ENCODE measurements around the gene HERC3. TPM values are rescaled to one million over a fixed set of nuclear protein-coding genes. Genes with fewer than 3 reads are reported as not detected.

HERC3 gene
- total and polyA plus RNA-seq, 2 of the 13 experiments (the other 11 are each of a cell fraction or from before 2014, with no cell fraction given) = 3.8 to 6.2 TPM

GRCh38 chr4:88610771-88611170 is 18.5 kb downstream of the HERC3 start:
- POLR2A ChIA-PET = no interaction called here
- ATAC-seq = no peak
- intact Hi-C loops (cut with micrococcal nuclease; ENCODE audit: unreplicated experiment) = no loop called here
- Histone ChIP-seq H3K4me3 (replicated peaks in 1 of 3; ENCODE audit: insufficient read depth in 1 of 3, low read depth in 2 of 3, low read length in 3 of 3) (no peak overlapping the region), H3K4me2 (ENCODE audit: low read depth, low read length) (no peak overlapping the region), H3K27ac (ENCODE audit: extremely low read length, insufficient read depth, low read length) (no peak overlapping the region), H3K9me3 (ENCODE audit: low read length) (no peaks in the 10 kb centered on the region), H4K20me1 (ENCODE audit: insufficient read depth, low read length) (no peaks in the 10 kb centered on the region), H3K36me3 (replicated peaks in 1 of 2; ENCODE audit: control insufficient read depth in 1 of 2, insufficient read depth in 2 of 2, low read length in 2 of 2) (peaks cover 0 to 4% of the 10 kb centered on the region in 2 experiments; a peak in 2 of 5 replicates), H3K4me1 (ENCODE audit: insufficient read depth, low read length) (no peaks in the 10 kb centered on the region), H3K79me2 (ENCODE audit: insufficient read depth, low read length) (no peaks in the 10 kb centered on the region), H3K9ac (ENCODE audit: insufficient read depth, low read depth, low read length) (no peak overlapping the region), H3K27me3 (ENCODE audit: control insufficient read depth in 1 of 2, insufficient read depth in 2 of 2, low read length in 2 of 2) (no peaks in the 10 kb centered on the region), H2AFZ (ENCODE audit: low read length) (no peak overlapping the region)
- in situ Hi-C loops (cut with HindIII; ENCODE audit: extremely low pct_ligation_motif_present, low pct_unique_long_range_greater_than_20kb) = no loop called here
- BruUV-seq (replicated peaks) = no TSS peak
- CTCF ChIA-PET (ENCODE audit: low intra/inter-chr PET ratio, low total read pairs) = no interaction called here
- 89% methylated on average over 5 of the region's 5 CpGs for WGBS (ENCODE audit: low lambda C conversion rate)
- no peak for FAIRE-seq
- no peak for DNase-seq (ENCODE audit: low spot score)
- no peak for TF ChIP-seq ZNF710 (CRISPR knock-in tag; IDR thresholded peaks at IDR 0.05; ENCODE audit: borderline replicate concordance)
- TF ChIP-seq PRPF4 (IDR thresholded peaks at IDR 0.05; ENCODE audit: low read depth, low read length, poor library complexity, severe bottlenecking) = no peak
- TF ChIP-seq TCF7L2 (IDR thresholded peaks at IDR 0.05; ENCODE audit: low read depth, low read length) = no peak
- no peak for TF ChIP-seq TCF12 (IDR thresholded peaks at IDR 0.05)
- TF ChIP-seq TCF12 (CRISPR knock-in tag; IDR thresholded peaks at IDR 0.05) = no peak
- TF ChIP-seq FLYWCH1 (CRISPR knock-in tag; IDR thresholded peaks at IDR 0.05) = no peak
- TF ChIP-seq ESRRA (CRISPR knock-in tag; IDR thresholded peaks at IDR 0.05; ENCODE audit: low read depth) = no peak
- no peak for TF ChIP-seq FOSL1 (CRISPR knock-in tag; IDR thresholded peaks at IDR 0.05; ENCODE audit: borderline replicate concordance)
- TF ChIP-seq THAP9 (CRISPR knock-in tag; IDR thresholded peaks at IDR 0.05; ENCODE audit: borderline replicate concordance) = no peak
- no peak for TF ChIP-seq ZNF383 (CRISPR knock-in tag; IDR thresholded peaks at IDR 0.05; ENCODE audit: borderline replicate concordance)
- TF ChIP-seq IRF2 (CRISPR knock-in tag; IDR thresholded peaks at IDR 0.05) = no peak
